SW480 (cell line): ENCODE results near the gene VIPR2.
"Not testable (repeated sequence)": the region's sequence is repeated elsewhere in the genome, so short reads cannot be mapped to it uniquely, and the experiment has no call there.

ENCODE experiments used
- DNase-seq: peaks from one replicate; pipeline ENCODE4 v3.0.0-alpha.2; 2016; ENCODE audit warnings: low spot score

VIPR2 gene

GRCh38 chr7:159144758-159145489 lies at the start of gene VIPR2:
VIPR2 (minus strand) TSS chr7:159144867; CDS start chr7:159144771, 96 bp downstream.
- no peak for DNase-seq

GRCh38 chr7:159193543-159194090 lies 49.0 kb upstream of the VIPR2 start:
- no peak for DNase-seq

- no peak for DNase-seq
These were observed 48.2 kb upstream of the VIPR2 start for GRCh38 chr7:159192725-159193453.

GRCh38 chr7:159192013-159192412 lies 47.3 kb upstream of the VIPR2 start:
- no peak for DNase-seq

GRCh38 chr7:159191236-159191635 lies 46.6 kb upstream of the VIPR2 start:
- DNase-seq, result no peak

- no peak for DNase-seq
These were observed 43.3 kb upstream of the VIPR2 start for GRCh38 chr7:159188011-159188410.

GRCh38 chr7:159179241-159179640 lies 34.6 kb upstream of the VIPR2 start:
- DNase-seq, result no peak

- no peak for DNase-seq
These were observed 32.8 kb upstream of the VIPR2 start for GRCh38 chr7:159177284-159177953.

GRCh38 chr7:159175792-159176191 lies 31.1 kb upstream of the VIPR2 start:
- DNase-seq, result no peak

GRCh38 chr7:159175100-159175499 lies 30.4 kb upstream of the VIPR2 start:
- DNase-seq, result not testable (repeated sequence)

- no peak for DNase-seq
These were observed 27.7 kb upstream of the VIPR2 start for GRCh38 chr7:159172400-159172799.

GRCh38 chr7:159169391-159169790 lies 24.7 kb upstream of the VIPR2 start:
- no peak for DNase-seq

GRCh38 chr7:159167139-159167538 lies 22.5 kb upstream of the VIPR2 start:
- DNase-seq, result no peak

GRCh38 chr7:159166530-159166929 lies 21.9 kb upstream of the VIPR2 start:
- DNase-seq, result no peak

GRCh38 chr7:159165352-159165751 lies 20.7 kb upstream of the VIPR2 start:
- DNase-seq, result no peak

GRCh38 chr7:159163703-159164301 lies 19.1 kb upstream of the VIPR2 start:
- not testable (repeated sequence) for DNase-seq

- DNase-seq, result not testable (repeated sequence)
These were observed 17.5 kb upstream of the VIPR2 start for GRCh38 chr7:159162050-159162626.

GRCh38 chr7:159160450-159160849 lies 15.8 kb upstream of the VIPR2 start:
- DNase-seq, result no peak

GRCh38 chr7:159159731-159160130 lies 15.1 kb upstream of the VIPR2 start:
- peak; percentile 11 for DNase-seq

GRCh38 chr7:159158888-159159405 lies 14.3 kb upstream of the VIPR2 start:
- no peak for DNase-seq

- DNase-seq, result no peak
These were observed 13.6 kb upstream of the VIPR2 start for GRCh38 chr7:159158125-159158887.
